ENCODE measurements around the gene APOC3. TPM values are rescaled to one million over a fixed set of nuclear protein-coding genes. Genes with fewer than 3 reads are reported as not detected.

Gene APOC3
- total RNA-seq, 1 experiment from 2014 or later = 3.5 TPM

GRCh38 chr11:116835042-116835772, 5.5 kb downstream of the APOC3 start (continued):
- TF ChIP-seq CTCF (IDR thresholded peaks at IDR 0.05 in 2 of 3, conservative IDR thresholded peaks at IDR 0.05 in 1 of 3; ENCODE audit: borderline replicate concordance in 1 of 3, insufficient read depth in 1 of 3, low read depth in 2 of 3, low read length in 2 of 3) (no peak), YY1 (IDR thresholded peaks at IDR 0.05; ENCODE audit: extremely low read depth, insufficient replicate concordance, low read depth, low read length) (no peak), FOSL1 (IDR thresholded peaks at IDR 0.05; ENCODE audit: low read depth) (no peak), MAX (IDR thresholded peaks at IDR 0.05) (no peak)

GRCh38 chr11:116835791-116836631, 6.3 kb downstream of the APOC3 start:
- intact Hi-C loops (cut with micrococcal nuclease) = loop anchor here (1.0 kb wide), 1 partner anchor 45 kb away; the partner anchor contains the start of gene APOA5
- no peaks in the 10 kb centered on the region for H3K36me3 ChIP-seq (ENCODE audit: control insufficient read depth in 1 of 2, insufficient read depth in 2 of 2, low read length in 2 of 2)
- CTCF ChIA-PET = interaction anchor here (0.8 to 2.9 kb wide), 16 partner anchors 9 to 391 kb away, joined by 3 to 58 read pairs (median 4); partner anchors contain the start of genes APOA5, SIDT2 and ZPR1
- H3K4me3 ChIP-seq (replicated peaks in 1 of 2; ENCODE audit: low read depth in 1 of 2, low read length in 2 of 2) = peak overlapping the region; percentile 26 to 42
- POLR2A ChIA-PET = interaction anchor here (1.2 kb wide), 1 partner anchor 44 kb away, joined by 9 read pairs; the partner anchor contains the start of gene APOA5
- peak overlapping the region; percentile 77 for H2AFZ ChIP-seq (ENCODE audit: low read depth, low read length, poor library complexity, severe bottlenecking)
- RAD21 ChIA-PET (ENCODE audit: low non-redundant PET in 1 of 2, low total read pairs in 2 of 2, uncharacterized antibody in 2 of 2, unreplicated experiment in 2 of 2) = interaction anchor here (0.9 to 1.6 kb wide), 8 partner anchors 42 to 391 kb away, joined by 3 to 14 read pairs (median 4); partner anchors contain the start of gene APOA5 (in 2 of the 2)
- peak overlapping the region; percentile 52 for H3K9ac ChIP-seq (ENCODE audit: low read length)
- DNase-seq (ENCODE audit: low read depth, low spot score) = peak; percentile 88
- no peaks in the 10 kb centered on the region for H3K79me2 ChIP-seq (ENCODE audit: insufficient read depth, low read length)
- peak; percentile 95 for ATAC-seq
- BruUV-seq (replicated peaks) = no TSS peak
- H3K9me2 ChIP-seq (ENCODE audit: insufficient read depth) = no peaks in the 10 kb centered on the region
- H3K4me1 ChIP-seq (ENCODE audit: control insufficient read depth in 1 of 2, insufficient read depth in 2 of 2, low read length in 2 of 2) = peaks cover 8 to 15% of the 10 kb centered on the region in 2 experiments
- no peaks in the 10 kb centered on the region for H3K27me3 ChIP-seq (ENCODE audit: insufficient read depth, low read length)
- H3K4me2 ChIP-seq (ENCODE audit: low read length) = peak overlapping the region; percentile 75
- peak overlapping the region; percentile 40; the same call in 1 of the 2 replicates for H3K27ac ChIP-seq (ENCODE audit: low read depth, low read length)
- H3K9me3 ChIP-seq (ENCODE audit: control insufficient read depth in 1 of 2, insufficient read depth in 1 of 2, low read depth in 1 of 2, low read length in 2 of 2) = no peaks in the 10 kb centered on the region
- H4K20me1 ChIP-seq (ENCODE audit: insufficient read depth) = no peaks in the 10 kb centered on the region
- TF ChIP-seq RAD21 (IDR thresholded peaks at IDR 0.05; ENCODE audit: low read depth) = peak; percentile 77
- TF ChIP-seq, protein P1, sequence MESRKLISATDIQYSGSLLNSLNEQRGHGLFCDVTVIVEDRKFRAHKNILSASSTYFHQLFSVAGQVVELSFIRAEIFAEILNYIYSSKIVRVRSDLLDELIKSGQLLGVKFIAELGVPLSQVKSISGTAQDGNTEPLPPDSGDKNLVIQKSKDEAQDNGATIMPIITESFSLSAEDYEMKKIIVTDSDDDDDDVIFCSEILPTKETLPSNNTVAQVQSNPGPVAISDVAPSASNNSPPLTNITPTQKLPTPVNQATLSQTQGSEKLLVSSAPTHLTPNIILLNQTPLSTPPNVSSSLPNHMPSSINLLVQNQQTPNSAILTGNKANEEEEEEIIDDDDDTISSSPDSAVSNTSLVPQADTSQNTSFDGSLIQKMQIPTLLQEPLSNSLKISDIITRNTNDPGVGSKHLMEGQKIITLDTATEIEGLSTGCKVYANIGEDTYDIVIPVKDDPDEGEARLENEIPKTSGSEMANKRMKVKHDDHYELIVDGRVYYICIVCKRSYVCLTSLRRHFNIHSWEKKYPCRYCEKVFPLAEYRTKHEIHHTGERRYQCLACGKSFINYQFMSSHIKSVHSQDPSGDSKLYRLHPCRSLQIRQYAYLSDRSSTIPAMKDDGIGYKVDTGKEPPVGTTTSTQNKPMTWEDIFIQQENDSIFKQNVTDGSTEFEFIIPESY (IDR thresholded peaks at IDR 0.05; ENCODE audit: extremely low read depth, insufficient replicate concordance, low read length) = no peak
- peak; percentile 48; the same call in 1 of the 2 replicates for TF ChIP-seq ZFX (IDR thresholded peaks at IDR 0.05)
- TF ChIP-seq CBX3 (IDR thresholded peaks at IDR 0.05; ENCODE audit: low read depth) = peak; percentile 96; the same call in 1 of the 2 replicates
- no peak for TF ChIP-seq TCF7L2 (IDR thresholded peaks at IDR 0.05; ENCODE audit: borderline replicate concordance, extremely low read depth, insufficient read depth, insufficient read length)
- TF ChIP-seq CTCF (IDR thresholded peaks at IDR 0.05 in 2 of 3, conservative IDR thresholded peaks at IDR 0.05 in 1 of 3; ENCODE audit: borderline replicate concordance in 1 of 3, insufficient read depth in 1 of 3, low read depth in 2 of 3, low read length in 2 of 3) = peak; percentile 67 to 85 (median 70)
- TF ChIP-seq, protein P2, sequence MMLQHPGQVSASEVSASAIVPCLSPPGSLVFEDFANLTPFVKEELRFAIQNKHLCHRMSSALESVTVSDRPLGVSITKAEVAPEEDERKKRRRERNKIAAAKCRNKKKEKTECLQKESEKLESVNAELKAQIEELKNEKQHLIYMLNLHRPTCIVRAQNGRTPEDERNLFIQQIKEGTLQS (IDR thresholded peaks at IDR 0.05) = no peak
- no peak for TF ChIP-seq FOSL1 (IDR thresholded peaks at IDR 0.05; ENCODE audit: low read depth)
- no peak for TF ChIP-seq ZNF274 (IDR thresholded peaks at IDR 0.05; ENCODE audit: low read depth, low read length)
- no peak for TF ChIP-seq EZH2 (IDR thresholded peaks at IDR 0.05)
- TF ChIP-seq YY1 (IDR thresholded peaks at IDR 0.05; ENCODE audit: extremely low read depth, insufficient replicate concordance, low read depth, low read length) = no peak

All from HCT116 (cell line).